Measurements from ENCODE around the gene REPS1. TPM values are rescaled to one million over a fixed set of nuclear protein-coding genes. Genes with fewer than 3 reads are reported as not detected.

The REPS1 gene
- total and polyA plus RNA-seq, 2 of the 13 experiments (the other 11 are each of a cell fraction or from before 2014, with no cell fraction given): 36.4 to 38.3 TPM

DNA sequence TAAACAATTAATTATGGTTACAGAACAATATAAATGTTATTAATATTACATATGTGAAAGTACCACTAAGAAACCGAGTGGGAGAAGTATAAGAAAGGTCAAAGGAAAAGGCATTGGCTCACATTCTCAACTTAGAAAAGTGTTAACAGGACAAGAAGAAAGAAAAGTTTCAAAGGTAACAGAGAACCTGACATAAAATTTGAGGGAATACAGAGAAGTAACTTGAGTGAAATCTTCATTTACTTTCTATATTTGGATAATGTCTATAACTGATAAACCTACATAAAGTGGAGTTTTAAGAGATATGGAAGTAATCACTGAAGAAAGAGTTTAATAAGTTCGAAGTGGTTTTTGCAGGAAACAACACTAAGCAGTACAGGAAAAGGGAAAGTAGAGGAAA lies 30.1 kb downstream of the REPS1 start:
- H3K4me2 ChIP-seq (ENCODE audit: low read depth, low read length): no peak overlapping the region
- H3K4me3 ChIP-seq (replicated peaks in 1 of 3; ENCODE audit: insufficient read depth in 1 of 3, low read depth in 2 of 3, low read length in 3 of 3): no peak overlapping the region
- CTCF ChIA-PET (ENCODE audit: low intra/inter-chr PET ratio, low total read pairs): no interaction called here
- no peak overlapping the region for H3K27ac ChIP-seq (ENCODE audit: extremely low read length, insufficient read depth, low read length)
- H3K79me2 ChIP-seq (ENCODE audit: insufficient read depth, low read length): peaks cover 50% of the 10 kb centered on the region
- no peaks in the 10 kb centered on the region for H3K9me3 ChIP-seq (ENCODE audit: low read length)
- in situ Hi-C loops (cut with HindIII; ENCODE audit: extremely low pct_ligation_motif_present, low pct_unique_long_range_greater_than_20kb) (no loop called here), intact Hi-C loops (cut with micrococcal nuclease; ENCODE audit: unreplicated experiment) (no loop called here)
- no peaks in the 10 kb centered on the region for H3K27me3 ChIP-seq (ENCODE audit: control insufficient read depth in 1 of 2, insufficient read depth in 2 of 2, low read length in 2 of 2)
- 62% methylated on average over 2 of the region's 2 CpGs for WGBS (ENCODE audit: low lambda C conversion rate)
- BruUV-seq (replicated peaks): no TSS peak
- peaks cover 32% of the 10 kb centered on the region for H3K4me1 ChIP-seq (ENCODE audit: insufficient read depth, low read length)
- H3K9ac ChIP-seq (ENCODE audit: insufficient read depth, low read depth, low read length): no peak overlapping the region
- TF ChIP-seq, protein P1, sequence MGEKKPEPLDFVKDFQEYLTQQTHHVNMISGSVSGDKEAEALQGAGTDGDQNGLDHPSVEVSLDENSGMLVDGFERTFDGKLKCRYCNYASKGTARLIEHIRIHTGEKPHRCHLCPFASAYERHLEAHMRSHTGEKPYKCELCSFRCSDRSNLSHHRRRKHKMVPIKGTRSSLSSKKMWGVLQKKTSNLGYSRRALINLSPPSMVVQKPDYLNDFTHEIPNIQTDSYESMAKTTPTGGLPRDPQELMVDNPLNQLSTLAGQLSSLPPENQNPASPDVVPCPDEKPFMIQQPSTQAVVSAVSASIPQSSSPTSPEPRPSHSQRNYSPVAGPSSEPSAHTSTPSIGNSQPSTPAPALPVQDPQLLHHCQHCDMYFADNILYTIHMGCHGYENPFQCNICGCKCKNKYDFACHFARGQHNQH (CRISPR knock-in tag; IDR thresholded peaks at IDR 0.05): no peak
- TF ChIP-seq MTA3 (CRISPR knock-in tag; IDR thresholded peaks at IDR 0.05) (no peak), ZBTB7A (CRISPR knock-in tag; IDR thresholded peaks at IDR 0.05) (no peak), ATAD3A (CRISPR knock-in tag; IDR thresholded peaks at IDR 0.05) (no peak), ZMYM4 (CRISPR knock-in tag; IDR thresholded peaks at IDR 0.05) (no peak), ZNF614 (CRISPR knock-in tag; IDR thresholded peaks at IDR 0.05; ENCODE audit: borderline replicate concordance) (no peak), SRSF9 (IDR thresholded peaks at IDR 0.05; ENCODE audit: borderline replicate concordance, insufficient read depth, low read depth, low read length, poor library complexity, severe bottlenecking) (no peak), JARID2 (CRISPR knock-in tag; IDR thresholded peaks at IDR 0.05; ENCODE audit: insufficient replicate concordance) (no peak), SRY (CRISPR knock-in tag; IDR thresholded peaks at IDR 0.05) (no peak), FOSL1 (CRISPR knock-in tag; IDR thresholded peaks at IDR 0.05; ENCODE audit: borderline replicate concordance) (no peak), CHD4 (IDR thresholded peaks at IDR 0.05; ENCODE audit: borderline replicate concordance, low read length) (no peak), U2AF1 (optimal IDR thresholded peaks at IDR 0.05; ENCODE audit: low read depth, low read length) (no peak)
- TF ChIP-seq, protein P2, sequence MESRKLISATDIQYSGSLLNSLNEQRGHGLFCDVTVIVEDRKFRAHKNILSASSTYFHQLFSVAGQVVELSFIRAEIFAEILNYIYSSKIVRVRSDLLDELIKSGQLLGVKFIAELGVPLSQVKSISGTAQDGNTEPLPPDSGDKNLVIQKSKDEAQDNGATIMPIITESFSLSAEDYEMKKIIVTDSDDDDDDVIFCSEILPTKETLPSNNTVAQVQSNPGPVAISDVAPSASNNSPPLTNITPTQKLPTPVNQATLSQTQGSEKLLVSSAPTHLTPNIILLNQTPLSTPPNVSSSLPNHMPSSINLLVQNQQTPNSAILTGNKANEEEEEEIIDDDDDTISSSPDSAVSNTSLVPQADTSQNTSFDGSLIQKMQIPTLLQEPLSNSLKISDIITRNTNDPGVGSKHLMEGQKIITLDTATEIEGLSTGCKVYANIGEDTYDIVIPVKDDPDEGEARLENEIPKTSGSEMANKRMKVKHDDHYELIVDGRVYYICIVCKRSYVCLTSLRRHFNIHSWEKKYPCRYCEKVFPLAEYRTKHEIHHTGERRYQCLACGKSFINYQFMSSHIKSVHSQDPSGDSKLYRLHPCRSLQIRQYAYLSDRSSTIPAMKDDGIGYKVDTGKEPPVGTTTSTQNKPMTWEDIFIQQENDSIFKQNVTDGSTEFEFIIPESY (CRISPR knock-in tag; IDR thresholded peaks at IDR 0.05): no peak
- TF ChIP-seq, protein P3, sequence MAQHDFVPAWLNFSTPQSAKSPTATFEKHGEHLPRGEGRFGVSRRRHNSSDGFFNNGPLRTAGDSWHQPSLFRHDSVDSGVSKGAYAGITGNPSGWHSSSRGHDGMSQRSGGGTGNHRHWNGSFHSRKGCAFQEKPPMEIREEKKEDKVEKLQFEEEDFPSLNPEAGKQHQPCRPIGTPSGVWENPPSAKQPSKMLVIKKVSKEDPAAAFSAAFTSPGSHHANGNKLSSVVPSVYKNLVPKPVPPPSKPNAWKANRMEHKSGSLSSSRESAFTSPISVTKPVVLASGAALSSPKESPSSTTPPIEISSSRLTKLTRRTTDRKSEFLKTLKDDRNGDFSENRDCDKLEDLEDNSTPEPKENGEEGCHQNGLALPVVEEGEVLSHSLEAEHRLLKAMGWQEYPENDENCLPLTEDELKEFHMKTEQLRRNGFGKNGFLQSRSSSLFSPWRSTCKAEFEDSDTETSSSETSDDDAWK (CRISPR knock-in tag; IDR thresholded peaks at IDR 0.05): no peak
- TF ChIP-seq, protein P4, sequence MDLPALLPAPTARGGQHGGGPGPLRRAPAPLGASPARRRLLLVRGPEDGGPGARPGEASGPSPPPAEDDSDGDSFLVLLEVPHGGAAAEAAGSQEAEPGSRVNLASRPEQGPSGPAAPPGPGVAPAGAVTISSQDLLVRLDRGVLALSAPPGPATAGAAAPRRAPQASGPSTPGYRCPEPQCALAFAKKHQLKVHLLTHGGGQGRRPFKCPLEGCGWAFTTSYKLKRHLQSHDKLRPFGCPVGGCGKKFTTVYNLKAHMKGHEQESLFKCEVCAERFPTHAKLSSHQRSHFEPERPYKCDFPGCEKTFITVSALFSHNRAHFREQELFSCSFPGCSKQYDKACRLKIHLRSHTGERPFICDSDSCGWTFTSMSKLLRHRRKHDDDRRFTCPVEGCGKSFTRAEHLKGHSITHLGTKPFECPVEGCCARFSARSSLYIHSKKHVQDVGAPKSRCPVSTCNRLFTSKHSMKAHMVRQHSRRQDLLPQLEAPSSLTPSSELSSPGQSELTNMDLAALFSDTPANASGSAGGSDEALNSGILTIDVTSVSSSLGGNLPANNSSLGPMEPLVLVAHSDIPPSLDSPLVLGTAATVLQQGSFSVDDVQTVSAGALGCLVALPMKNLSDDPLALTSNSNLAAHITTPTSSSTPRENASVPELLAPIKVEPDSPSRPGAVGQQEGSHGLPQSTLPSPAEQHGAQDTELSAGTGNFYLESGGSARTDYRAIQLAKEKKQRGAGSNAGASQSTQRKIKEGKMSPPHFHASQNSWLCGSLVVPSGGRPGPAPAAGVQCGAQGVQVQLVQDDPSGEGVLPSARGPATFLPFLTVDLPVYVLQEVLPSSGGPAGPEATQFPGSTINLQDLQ (CRISPR knock-in tag; IDR thresholded peaks at IDR 0.05): no peak
- TF ChIP-seq, protein P5, sequence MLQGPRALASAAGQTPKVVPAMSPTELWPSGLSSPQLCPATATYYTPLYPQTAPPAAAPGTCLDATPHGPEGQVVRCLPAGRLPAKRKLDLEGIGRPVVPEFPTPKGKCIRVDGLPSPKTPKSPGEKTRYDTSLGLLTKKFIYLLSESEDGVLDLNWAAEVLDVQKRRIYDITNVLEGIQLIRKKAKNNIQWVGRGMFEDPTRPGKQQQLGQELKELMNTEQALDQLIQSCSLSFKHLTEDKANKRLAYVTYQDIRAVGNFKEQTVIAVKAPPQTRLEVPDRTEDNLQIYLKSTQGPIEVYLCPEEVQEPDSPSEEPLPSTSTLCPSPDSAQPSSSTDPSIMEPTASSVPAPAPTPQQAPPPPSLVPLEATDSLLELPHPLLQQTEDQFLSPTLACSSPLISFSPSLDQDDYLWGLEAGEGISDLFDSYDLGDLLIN (CRISPR knock-in tag; IDR thresholded peaks at IDR 0.05; ENCODE audit: borderline replicate concordance): no peak
- POLR2A ChIA-PET: no interaction called here
- FAIRE-seq: no peak
- H3K36me3 ChIP-seq (replicated peaks in 1 of 2; ENCODE audit: control insufficient read depth in 1 of 2, insufficient read depth in 2 of 2, low read length in 2 of 2): no peaks in the 10 kb centered on the region
- ATAC-seq: no peak
- H2AFZ ChIP-seq (ENCODE audit: low read length): no peak overlapping the region
- peaks cover 12% of the 10 kb centered on the region for H4K20me1 ChIP-seq (ENCODE audit: insufficient read depth, low read length)
- DNase-seq (ENCODE audit: low spot score): no peak
